ENCODE results near the gene ZDHHC14. TPM values are rescaled to one million over a fixed set of nuclear protein-coding genes. Genes with fewer than 3 reads are reported as not detected.

ZDHHC14 gene
- total and polyA plus RNA-seq, 2 experiments from 2014 or later = 3.0 to 7.4 TPM

GRCh38 chr6:157483770-157484169, 102.8 kb downstream of the ZDHHC14 start:
- no peak for ATAC-seq
- H3K36me3 Mint-ChIP-seq (ENCODE audit: low read depth) = no peaks in the 10 kb centered on the region

More at GRCh38 chr6:157483770-157484169, 102.8 kb downstream of the ZDHHC14 start:
- Histone ChIP-seq H3F3A (replicated peaks; ENCODE audit: low read depth) (no peaks in the 10 kb centered on the region), H3K36me3 (ENCODE audit: insufficient read depth) (no peaks in the 10 kb centered on the region), H3K4me1 (ENCODE audit: insufficient read depth) (no peaks in the 10 kb centered on the region; the same call in 1 of the 2 replicates), H3K4me3 (no peak overlapping the region), H3K9me2 (ENCODE audit: insufficient read depth) (no peaks in the 10 kb centered on the region), H3K4me2 (no peak overlapping the region), H3K27ac (ENCODE audit: low read depth) (no peak overlapping the region), H3K27me3 (ENCODE audit: insufficient read depth) (no peaks in the 10 kb centered on the region), H2AFZ (no peak overlapping the region), H3K79me2 (replicated peaks; ENCODE audit: insufficient read depth) (no peaks in the 10 kb centered on the region), H4K20me1 (replicated peaks; ENCODE audit: insufficient read depth) (no peaks in the 10 kb centered on the region)
- Mint-ChIP-seq H3K4me1 (peaks cover 9% of the 10 kb centered on the region), H3K9me3 (no peaks in the 10 kb centered on the region), H3K27me3 (ENCODE audit: insufficient read depth, low read depth, poor library complexity) (no peaks in the 10 kb centered on the region), H3K4me3 (no peak overlapping the region), H3K27ac (no peak overlapping the region)
- no peak for DNase-seq (ENCODE audit: low spot score)
- TF ChIP-seq EZH2phosphoT487 (IDR thresholded peaks at IDR 0.05; ENCODE audit: unreplicated experiment) (no peak), NANOG (IDR thresholded peaks at IDR 0.05; ENCODE audit: borderline replicate concordance) (no peak), POLR2AphosphoS5 (IDR thresholded peaks at IDR 0.05; ENCODE audit: low read depth) (no peak), CTCF (conservative IDR thresholded peaks at IDR 0.05; ENCODE audit: low read depth in 2 of 2) (no peak), ZNF462 (CRISPR knock-in tag; IDR thresholded peaks at IDR 0.05) (no peak), ZNF114 (CRISPR knock-in tag; IDR thresholded peaks at IDR 0.05) (no peak), ETS1 (IDR thresholded peaks at IDR 0.05) (no peak)
- TF ChIP-seq, protein P1, sequence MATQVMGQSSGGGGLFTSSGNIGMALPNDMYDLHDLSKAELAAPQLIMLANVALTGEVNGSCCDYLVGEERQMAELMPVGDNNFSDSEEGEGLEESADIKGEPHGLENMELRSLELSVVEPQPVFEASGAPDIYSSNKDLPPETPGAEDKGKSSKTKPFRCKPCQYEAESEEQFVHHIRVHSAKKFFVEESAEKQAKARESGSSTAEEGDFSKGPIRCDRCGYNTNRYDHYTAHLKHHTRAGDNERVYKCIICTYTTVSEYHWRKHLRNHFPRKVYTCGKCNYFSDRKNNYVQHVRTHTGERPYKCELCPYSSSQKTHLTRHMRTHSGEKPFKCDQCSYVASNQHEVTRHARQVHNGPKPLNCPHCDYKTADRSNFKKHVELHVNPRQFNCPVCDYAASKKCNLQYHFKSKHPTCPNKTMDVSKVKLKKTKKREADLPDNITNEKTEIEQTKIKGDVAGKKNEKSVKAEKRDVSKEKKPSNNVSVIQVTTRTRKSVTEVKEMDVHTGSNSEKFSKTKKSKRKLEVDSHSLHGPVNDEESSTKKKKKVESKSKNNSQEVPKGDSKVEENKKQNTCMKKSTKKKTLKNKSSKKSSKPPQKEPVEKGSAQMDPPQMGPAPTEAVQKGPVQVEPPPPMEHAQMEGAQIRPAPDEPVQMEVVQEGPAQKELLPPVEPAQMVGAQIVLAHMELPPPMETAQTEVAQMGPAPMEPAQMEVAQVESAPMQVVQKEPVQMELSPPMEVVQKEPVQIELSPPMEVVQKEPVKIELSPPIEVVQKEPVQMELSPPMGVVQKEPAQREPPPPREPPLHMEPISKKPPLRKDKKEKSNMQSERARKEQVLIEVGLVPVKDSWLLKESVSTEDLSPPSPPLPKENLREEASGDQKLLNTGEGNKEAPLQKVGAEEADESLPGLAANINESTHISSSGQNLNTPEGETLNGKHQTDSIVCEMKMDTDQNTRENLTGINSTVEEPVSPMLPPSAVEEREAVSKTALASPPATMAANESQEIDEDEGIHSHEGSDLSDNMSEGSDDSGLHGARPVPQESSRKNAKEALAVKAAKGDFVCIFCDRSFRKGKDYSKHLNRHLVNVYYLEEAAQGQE (IDR thresholded peaks at IDR 0.05; ENCODE audit: unreplicated experiment) = no peak
